Hepatocyte (in vitro differentiated cells): ENCODE results near the gene ONECUT3.

Experiments
- CTCF ChIP-seq: fragments of 200-600 bp; sonication (generic); IDR thresholded peaks from 2 replicates; pipeline ENCODE4 v1.5.1; 2016; ENCODE audit warnings: antibody characterized with exemption, mild to moderate bottlenecking; ENCODE audit not compliant: poor library complexity
- EZH2 ChIP-seq: fragments of 200-600 bp; sonication (generic); IDR thresholded peaks from 2 replicates; pipeline ENCODE4 v1.6.1; 2016; ENCODE audit warnings: antibody characterized with exemption, mild to moderate bottlenecking, borderline replicate concordance
- EZH2phosphoT487 ChIP-seq: fragments of 200-600 bp; sonication (generic); IDR thresholded peaks from one replicate; pipeline ENCODE4 v1.6.1; 2018; ENCODE audit warnings: antibody characterized with exemption, mild to moderate bottlenecking, low read depth, moderate library complexity; ENCODE audit not compliant: unreplicated experiment, severe bottlenecking

- no peak for TF ChIP-seq CTCF
- no peak for TF ChIP-seq EZH2
- TF ChIP-seq EZH2phosphoT487, result no peak
These were observed 14.9 kb downstream of the ONECUT3 start for GRCh38 chr19:1768248-1768647.
